GM18907 (cell line): ENCODE measurements around the gene FAM185A.
A peak's percentile ranks its signal among the peaks of the same experiment; 100 is the strongest.
"Not testable (repeated sequence)": the region's sequence is repeated elsewhere in the genome, so short reads cannot be mapped to it uniquely, and the experiment has no call there.

Experiments used
- ATAC-seq: cut with Tn5 transposase; IDR thresholded peaks from one replicate; pipeline ENCODE4 v1.9.1; 2021; ENCODE audit warnings: mild to moderate bottlenecking, moderate library complexity; ENCODE audit not compliant: unreplicated experiment

The FAM185A gene

GRCh38 chr7:102828286-102828685, 79.5 kb downstream of the FAM185A start:
- ATAC-seq: no peak

GRCh38 chr7:102829075-102829474, 80.3 kb downstream of the FAM185A start:
- no peak for ATAC-seq

GRCh38 chr7:102830197-102830596, 81.4 kb downstream of the FAM185A start:
- ATAC-seq: no peak

- ATAC-seq: no peak
These were observed 83.9 kb downstream of the FAM185A start for GRCh38 chr7:102832674-102833073.

- ATAC-seq: no peak
These were observed 84.5 kb downstream of the FAM185A start for GRCh38 chr7:102833343-102833742.

- no peak for ATAC-seq
These were observed 85.7 kb downstream of the FAM185A start for GRCh38 chr7:102834466-102834865.

- ATAC-seq: peak; percentile 93
These were observed 86.2 kb downstream of the FAM185A start for GRCh38 chr7:102834999-102835398.

GRCh38 chr7:102836191-102836919, 87.6 kb downstream of the FAM185A start:
- ATAC-seq: no peak

- no peak for ATAC-seq
These were observed 88.2 kb downstream of the FAM185A start for GRCh38 chr7:102836977-102837376.

GRCh38 chr7:102837802-102838201, 89.0 kb downstream of the FAM185A start:
- ATAC-seq: no peak

GRCh38 chr7:102838572-102839101, 89.8 kb downstream of the FAM185A start:
- ATAC-seq: not testable (repeated sequence)

GRCh38 chr7:102840404-102840803, 91.6 kb downstream of the FAM185A start:
- no peak for ATAC-seq

GRCh38 chr7:102841290-102841689, 92.5 kb downstream of the FAM185A start:
- no peak for ATAC-seq

- no peak for ATAC-seq
These were observed 93.5 kb downstream of the FAM185A start for GRCh38 chr7:102842284-102842683.

- ATAC-seq: peak; percentile 90
These were observed 95.1 kb downstream of the FAM185A start for GRCh38 chr7:102843850-102844249.

GRCh38 chr7:102845346-102845745, 96.5 kb downstream of the FAM185A start:
- ATAC-seq: no peak

GRCh38 chr7:102849079-102849478, 100.3 kb downstream of the FAM185A start:
- no peak for ATAC-seq

GRCh38 chr7:102849538-102849937, 100.7 kb downstream of the FAM185A start:
- no peak for ATAC-seq

- ATAC-seq: no peak
These were observed 107.2 kb downstream of the FAM185A start for GRCh38 chr7:102856036-102856435.
